CD14-positive monocyte (primary cell): ENCODE measurements around the gene CELA3B. TPM values are rescaled to one million over a fixed set of nuclear protein-coding genes. Genes with fewer than 3 reads are reported as not detected.

ENCODE experiments used
- DNase-seq, 3 donors: peaks; one replicate each; pipeline ENCODE4 v3.0.0-alpha.2; 2011 to 2022
- H2AFZ ChIP-seq: 2 replicates; pipeline ENCODE4 v1.6.0; 2012; ENCODE audit warnings: mild to moderate bottlenecking, low read depth, low read length, inconsistent platforms; ENCODE audit not compliant: insufficient read depth, poor library complexity, severe bottlenecking
- H3K27ac ChIP-seq, 2 donors: 1 replicate in 1 of 2; 2 replicates in 1 of 2; pipeline ENCODE4 v1.5.1; 2012 to 2013; ENCODE audit warnings: low read length in 2 of 2, control low read depth in 1 of 2, inconsistent platforms in 1 of 2, low read depth in 1 of 2, mild to moderate bottlenecking in 1 of 2
- H3K27me3 ChIP-seq, 2 donors: one replicate each; pipeline versions ENCODE4 v1.6.0 to v1.6.1; 2011 to 2013; ENCODE audit warnings: low read length in 2 of 2; ENCODE audit not compliant: control insufficient read depth in 2 of 2, insufficient read depth in 2 of 2
- H3K36me3 ChIP-seq, 2 donors: replicated peaks in 1 of 2; 1 replicate in 1 of 2; 2 replicates in 1 of 2; pipeline versions ENCODE4 v1.5.1 to v1.6.1; 2012 to 2013; ENCODE audit warnings: low read length in 2 of 2, control low read depth in 1 of 2, inconsistent platforms in 1 of 2, mild to moderate bottlenecking in 1 of 2; ENCODE audit not compliant: insufficient read depth in 2 of 2, control insufficient read depth in 1 of 2
- H3K4me1 ChIP-seq, 2 donors: 1 replicate in 1 of 2; 2 replicates in 1 of 2; pipeline versions ENCODE4 v1.5.1 to v1.6.1; 2012 to 2013; ENCODE audit warnings: low read length in 2 of 2, control low read depth in 1 of 2, inconsistent platforms in 1 of 2, mild to moderate bottlenecking in 1 of 2, moderate library complexity in 1 of 2; ENCODE audit not compliant: insufficient read depth in 2 of 2, control insufficient read depth in 1 of 2
- H3K4me2 ChIP-seq: replicated peaks from 2 replicates; pipeline ENCODE3; 2012; ENCODE audit warnings: low read length, moderate library complexity, mild to moderate bottlenecking; ENCODE audit not compliant: poor library complexity, severe bottlenecking; ENCODE audit errors: extremely low read depth
- H3K4me3 ChIP-seq, 3 experiments: fragments of 200-600 bp in 1 of 3; sonication (generic) in 1 of 3; replicated peaks in 1 of 3; 1 replicate in 2 of 3; 2 replicates in 1 of 3; pipeline ENCODE4 v1.5.1; 2011 to 2013; ENCODE audit warnings: low read length in 3 of 3, mild to moderate bottlenecking in 3 of 3, control low read depth in 2 of 3, low read depth in 2 of 3, inconsistent platforms in 1 of 3, moderate library complexity in 1 of 3
- H3K79me2 ChIP-seq: 2 replicates; pipeline ENCODE4 v1.6.0; 2012; ENCODE audit warnings: mild to moderate bottlenecking, control low read depth, inconsistent platforms, low read length, moderate library complexity; ENCODE audit not compliant: insufficient read depth
- H3K9ac ChIP-seq: 2 replicates; pipeline ENCODE4 v1.6.0; 2017; ENCODE audit warnings: low read length, mild to moderate bottlenecking; ENCODE audit not compliant: insufficient read depth, poor library complexity, severe bottlenecking
- H3K9me3 ChIP-seq, 2 donors: replicated peaks in 1 of 2; 1 replicate in 1 of 2; 2 replicates in 1 of 2; pipeline versions ENCODE4 v1.5.1 to v1.6.1; 2012 to 2013; ENCODE audit warnings: low read length in 2 of 2, control low read depth in 1 of 2; ENCODE audit not compliant: control insufficient read depth in 1 of 2, insufficient read depth in 1 of 2
- H4K20me1 ChIP-seq: 2 replicates; pipeline ENCODE4 v1.6.0; 2012; ENCODE audit warnings: mild to moderate bottlenecking, low read length, control low read depth, moderate library complexity; ENCODE audit not compliant: insufficient read depth
- H3K27ac Mint-ChIP-seq, 7 donors: one replicate each; pipeline ENCODE4 v1.8.0; 2020; ENCODE audit warnings: mild to moderate bottlenecking in 7 of 7, mixed read lengths in 7 of 7, moderate library complexity in 6 of 7, inconsistent platforms in 2 of 7
- H3K27me3 Mint-ChIP-seq, 3 donors: one replicate each; pipeline ENCODE4 v1.8.0; 2021 to 2022; ENCODE audit warnings: low read depth in 3 of 3, mild to moderate bottlenecking in 3 of 3, mixed read lengths in 3 of 3, moderate library complexity in 3 of 3, inconsistent platforms in 1 of 3
- H3K36me3 Mint-ChIP-seq, 2 donors: one replicate each; pipeline ENCODE4 v1.8.0; 2020; ENCODE audit warnings: mixed read lengths in 2 of 2, inconsistent platforms in 1 of 2, mild to moderate bottlenecking in 1 of 2
- H3K4me1 Mint-ChIP-seq: one replicate; pipeline ENCODE4 v1.8.0; 2020; ENCODE audit warnings: mild to moderate bottlenecking, mixed read lengths
- H3K4me3 Mint-ChIP-seq, 2 donors: one replicate each; pipeline ENCODE4 v1.8.0; 2020; ENCODE audit warnings: mild to moderate bottlenecking in 2 of 2, mixed read lengths in 2 of 2, moderate library complexity in 1 of 2
- H3K9me3 Mint-ChIP-seq, 7 donors: one replicate each; pipeline ENCODE4 v1.8.0; 2020 to 2022; ENCODE audit warnings: mixed read lengths in 7 of 7, mild to moderate bottlenecking in 6 of 7, moderate library complexity in 6 of 7, inconsistent platforms in 2 of 7
- WGBS: methylation state at CpG from one replicate; pipeline ENCODE4 v1.1.5; 2013; ENCODE audit warnings: missing lambda C conversion rate; ENCODE audit not compliant: insufficient coverage; 5-methylcytosine and 5-hydroxymethylcytosine counted together
- intact Hi-C, 2 donors: fragments of 100-400 bp; cut with micrococcal nuclease; formaldehyde crosslinking; loops; one replicate each; pipeline versions ENCODE4 v1.15.0 to v1.15.1; 2023
- polyA plus RNA-seq, 3 donors: library from polyadenylated mRNA; depleted of rRNA in 1 of 3; unstranded in 2 of 3; stranded (reverse) in 1 of 3; fragments of 300-500 nt in 2 of 3; fragments of >200 nt in 1 of 3; fragmentation: Illumina TruSeq in 2 of 3; gene quantifications; 1 replicate in 2 of 3; 2 replicates in 1 of 3; pipeline ENCODE4 v1.2.3, GENCODE V29; 2012 to 2021
- TF ChIP-seq, protein P1 (sequence below): fragments of 200-600 bp; IDR thresholded peaks from one replicate; pipeline ENCODE4 v1.8.0; 2022; ENCODE audit warnings: antibody characterized with exemption, mild to moderate bottlenecking

The CELA3B gene
- polyA plus RNA-seq, 3 donors: not detected

DNA sequence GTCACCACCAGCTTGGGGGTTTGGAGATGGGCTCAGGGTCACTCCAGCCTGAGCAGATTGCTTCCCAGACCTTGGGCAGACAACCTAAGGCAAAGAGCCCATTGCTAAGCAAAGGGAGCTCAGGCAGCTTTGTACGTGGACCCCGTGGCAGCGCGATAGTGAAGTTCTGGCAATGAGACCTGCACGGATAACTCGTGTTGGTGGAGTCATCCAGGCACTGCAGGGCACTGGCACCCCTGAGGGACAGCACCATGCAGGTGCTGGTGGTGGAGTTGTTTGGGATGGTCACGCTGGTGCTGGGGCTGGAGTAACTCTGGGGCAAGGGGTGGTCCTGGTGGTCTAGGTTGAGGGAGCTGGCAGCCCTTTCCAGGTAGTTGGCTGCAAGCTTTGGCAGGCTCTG is 26.1 kb upstream of the CELA3B start:
- Histone ChIP-seq H3K4me1 (no peaks in the 10 kb centered on the region), H3K27ac (no peak overlapping the region), H3K9me3 (no peaks in the 10 kb centered on the region), H3K36me3 (no peaks in the 10 kb centered on the region), H4K20me1 (no peaks in the 10 kb centered on the region), H3K4me3 (no peak overlapping the region), H3K79me2 (no peaks in the 10 kb centered on the region), H3K27me3 (no peaks in the 10 kb centered on the region), H3K9ac (no peak overlapping the region), H3K4me2 (no peak overlapping the region), H2AFZ (no peak overlapping the region)
- no peaks in the 10 kb centered on the region for H3K27me3 Mint-ChIP-seq
- intact Hi-C loops: no loop called here
- no peaks in the 10 kb centered on the region for H3K36me3 Mint-ChIP-seq
- no peaks in the 10 kb centered on the region for H3K4me1 Mint-ChIP-seq
- H3K4me3 Mint-ChIP-seq: no peak overlapping the region
- DNase-seq: no peak
- 92% methylated on average over 7 of the region's 7 CpGs for WGBS
- no peak overlapping the region for H3K27ac Mint-ChIP-seq
- TF ChIP-seq, protein P1, sequence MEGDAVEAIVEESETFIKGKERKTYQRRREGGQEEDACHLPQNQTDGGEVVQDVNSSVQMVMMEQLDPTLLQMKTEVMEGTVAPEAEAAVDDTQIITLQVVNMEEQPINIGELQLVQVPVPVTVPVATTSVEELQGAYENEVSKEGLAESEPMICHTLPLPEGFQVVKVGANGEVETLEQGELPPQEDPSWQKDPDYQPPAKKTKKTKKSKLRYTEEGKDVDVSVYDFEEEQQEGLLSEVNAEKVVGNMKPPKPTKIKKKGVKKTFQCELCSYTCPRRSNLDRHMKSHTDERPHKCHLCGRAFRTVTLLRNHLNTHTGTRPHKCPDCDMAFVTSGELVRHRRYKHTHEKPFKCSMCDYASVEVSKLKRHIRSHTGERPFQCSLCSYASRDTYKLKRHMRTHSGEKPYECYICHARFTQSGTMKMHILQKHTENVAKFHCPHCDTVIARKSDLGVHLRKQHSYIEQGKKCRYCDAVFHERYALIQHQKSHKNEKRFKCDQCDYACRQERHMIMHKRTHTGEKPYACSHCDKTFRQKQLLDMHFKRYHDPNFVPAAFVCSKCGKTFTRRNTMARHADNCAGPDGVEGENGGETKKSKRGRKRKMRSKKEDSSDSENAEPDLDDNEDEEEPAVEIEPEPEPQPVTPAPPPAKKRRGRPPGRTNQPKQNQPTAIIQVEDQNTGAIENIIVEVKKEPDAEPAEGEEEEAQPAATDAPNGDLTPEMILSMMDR: no peak
- peaks cover 0 to 3% (median 0%) of the 10 kb centered on the region in 7 donors for H3K9me3 Mint-ChIP-seq

DNA sequence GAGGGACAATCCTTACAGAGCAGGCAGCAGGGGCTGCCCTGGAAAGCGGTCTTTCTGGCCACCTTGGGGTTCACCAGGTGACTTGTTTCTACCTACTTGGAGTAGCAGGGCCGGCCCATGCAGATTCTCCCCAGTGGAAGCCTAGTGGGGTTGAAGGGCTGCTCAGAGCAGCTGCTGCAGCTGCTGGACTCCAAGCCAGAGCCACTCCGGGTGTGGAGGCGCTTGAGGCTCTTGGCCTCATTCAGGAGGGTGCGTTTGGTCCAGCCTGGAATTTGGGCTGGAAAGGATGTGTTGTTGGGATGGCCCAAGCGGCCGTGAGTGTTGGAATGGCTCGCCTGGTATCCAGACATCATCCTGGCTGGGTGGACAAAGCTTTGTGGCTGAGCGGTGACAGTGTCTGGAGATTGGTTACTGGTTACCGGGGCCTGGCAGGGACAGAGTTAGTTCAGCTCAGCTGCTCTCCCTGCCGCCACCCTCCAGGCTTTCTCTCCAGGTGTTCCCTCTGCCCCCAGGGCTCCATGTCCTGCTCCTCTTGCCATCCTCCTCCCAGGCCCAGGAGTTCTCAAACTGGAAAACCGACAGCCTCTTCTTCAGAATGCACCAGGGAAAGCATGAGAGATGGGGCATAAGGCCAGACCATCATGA is 25.5 kb upstream of the CELA3B start:
- Mint-ChIP-seq H3K36me3 (no peaks in the 10 kb centered on the region), H3K27ac (no peak overlapping the region), H3K4me3 (no peak overlapping the region), H3K27me3 (no peaks in the 10 kb centered on the region), H3K9me3 (peaks cover 0 to 3% (median 0%) of the 10 kb centered on the region in 7 donors), H3K4me1 (no peaks in the 10 kb centered on the region)
- H2AFZ ChIP-seq: no peak overlapping the region
- intact Hi-C loops: no loop called here
- H3K79me2 ChIP-seq: no peaks in the 10 kb centered on the region
- no peak for DNase-seq
- H3K4me1 ChIP-seq: no peaks in the 10 kb centered on the region
- no peak overlapping the region for H3K4me3 ChIP-seq
- H3K27me3 ChIP-seq: no peaks in the 10 kb centered on the region
- 90% methylated on average over 12 of the region's 12 CpGs for WGBS
- H3K4me2 ChIP-seq: no peak overlapping the region
- H3K9ac ChIP-seq: no peak overlapping the region
- H3K36me3 ChIP-seq: no peaks in the 10 kb centered on the region
- TF ChIP-seq, protein P1: no peak
- no peaks in the 10 kb centered on the region for H3K9me3 ChIP-seq
- H3K27ac ChIP-seq: no peak overlapping the region
- H4K20me1 ChIP-seq: no peaks in the 10 kb centered on the region
